Breast epithelium (tissue), 4 donors: Measurements from ENCODE around the gene BAG5. TPM values are rescaled to one million over a fixed set of nuclear protein-coding genes. Genes with fewer than 3 reads are reported as not detected.

Experiments
- DNase-seq, 2 donors: peaks; one replicate each; pipeline ENCODE4 v3.0.0-alpha.2; 2019; ENCODE audit warnings: low spot score in 2 of 2
- H3K27ac ChIP-seq, 2 donors: fragments of 200-600 bp; sonication (generic) in 1 of 2; one replicate each; pipeline ENCODE4 v1.5.1; 2016 to 2019; ENCODE audit warnings: mild to moderate bottlenecking in 1 of 2
- H3K27me3 ChIP-seq, 2 donors: fragments of 200-600 bp; sonication (generic) in 1 of 2; one replicate each; pipeline versions ENCODE4 v1.5.1 to v1.6.0; 2017 to 2019; ENCODE audit warnings: control low read depth in 1 of 2, mild to moderate bottlenecking in 1 of 2
- H3K36me3 ChIP-seq: fragments of 200-600 bp; one replicate; pipeline ENCODE4 v1.5.1; 2019
- H3K4me1 ChIP-seq, 2 donors: fragments of 200-600 bp; sonication (generic); one replicate each; pipeline ENCODE4 v1.5.1; 2016 to 2019; ENCODE audit warnings: control low read depth in 1 of 2
- H3K4me3 ChIP-seq, 3 donors: fragments of 200-600 bp; sonication (generic); 1 replicate in 2 of 3; 2 replicates in 1 of 3; pipeline ENCODE4 v1.5.1; 2016 to 2019; ENCODE audit warnings: mild to moderate bottlenecking in 3 of 3, moderate library complexity in 2 of 3
- H3K9me3 ChIP-seq, 2 donors: fragments of 200-600 bp; sonication (generic) in 1 of 2; one replicate each; pipeline ENCODE4 v1.5.1; 2016 to 2019; ENCODE audit warnings: control low read depth in 1 of 2
- CTCF ChIP-seq, 3 donors: fragments of 450-650 bp; IDR thresholded peaks; one replicate each; pipeline ENCODE4 v1.5.1; 2016 to 2017; ENCODE audit warnings: antibody characterized with exemption in 3 of 3, mild to moderate bottlenecking in 3 of 3, moderate library complexity in 3 of 3
- POLR2A ChIP-seq: fragments of 450-650 bp; IDR thresholded peaks from one replicate; pipeline ENCODE4 v1.6.1; 2016; ENCODE audit warnings: antibody characterized with exemption, mild to moderate bottlenecking, moderate library complexity
- POLR2AphosphoS5 ChIP-seq, 3 donors: sonication (generic); formaldehyde crosslinking; IDR thresholded peaks; one replicate each; pipeline ENCODE4 v1.6.1; 2017; ENCODE audit warnings: antibody characterized with exemption in 3 of 3
- intact Hi-C: fragments of 100-400 bp; cut with DNase I; formaldehyde crosslinking; loops from one replicate; pipeline ENCODE4 v1.15.1; 2023; ENCODE audit warnings: low total_unique reads
- total RNA-seq, 3 donors: library from RNA; depleted of rRNA; stranded (reverse); fragments of >200 nt; gene quantifications; one replicate each; pipeline ENCODE4 v1.1.0, GENCODE V29; 2016

BAG5 gene
- total RNA-seq, 3 donors from 2014 or later: 29.5 to 45.4 (median 38.5) TPM

- Histone ChIP-seq H3K27me3 (no peaks in the 10 kb centered on the region), H3K4me1 (peaks cover 3 to 25% of the 10 kb centered on the region in 2 donors), H3K9me3 (no peaks in the 10 kb centered on the region), H3K27ac (peak overlapping the region; percentile 93 to 94), H3K4me3 (peak overlapping the region; percentile 93 to 97 (median 97)), H3K36me3 (no peaks in the 10 kb centered on the region)
- DNase-seq: no peak
- intact Hi-C loops: no loop called here
- TF ChIP-seq CTCF (IDR thresholded peaks at IDR 0.05): no peak
- no peak for TF ChIP-seq POLR2A
- TF ChIP-seq POLR2AphosphoS5 (IDR thresholded peaks at IDR 0.05): no peak
These were observed 32.8 kb downstream of the BAG5 start for GRCh38 chr14:103529383-103530365.

- peak; percentile 85 to 90 for DNase-seq
- H3K36me3 ChIP-seq: no peaks in the 10 kb centered on the region
- peak in 2 of 3 donors; percentile 24 to 68 for TF ChIP-seq POLR2AphosphoS5 (IDR thresholded peaks at IDR 0.05)
- TF ChIP-seq POLR2A: no peak
These were observed 33.7 kb downstream of the BAG5 start, which contains the start of gene TRMT61A for GRCh38 chr14:103528587-103529382. Gene TRMT61A (plus strand): TSS chr14:103529196. CDS start chr14:103529979, 783 bp downstream.

GRCh38 chr14:103528146-103528586 lies 34.3 kb downstream of the BAG5 start:
- Histone ChIP-seq H3K36me3 (no peaks in the 10 kb centered on the region), H3K27me3 (no peaks in the 10 kb centered on the region), H3K4me1 (peaks cover 3 to 26% of the 10 kb centered on the region in 2 donors), H3K9me3 (no peaks in the 10 kb centered on the region), H3K4me3 (peak overlapping the region; percentile 93 to 97 (median 97)), H3K27ac (peak overlapping the region; percentile 93 to 94)
- TF ChIP-seq CTCF (IDR thresholded peaks at IDR 0.05) (no peak), POLR2AphosphoS5 (IDR thresholded peaks at IDR 0.05) (no peak), POLR2A (no peak)
- DNase-seq: no peak
- intact Hi-C loops: no loop called here

More at GRCh38 chr14:103528587-103529382, 33.7 kb downstream of the BAG5 start, which contains the start of gene TRMT61A:
- peak within 1 kb of the TSS; percentile 93 to 97 (median 97) for H3K4me3 ChIP-seq
- peaks cover 3 to 25% of the 10 kb centered on the region in 2 donors for H3K4me1 ChIP-seq
- no peaks in the 10 kb centered on the region for H3K9me3 ChIP-seq
- peak within 1 kb of the TSS; percentile 93 to 94 for H3K27ac ChIP-seq
- H3K27me3 ChIP-seq: no peaks in the 10 kb centered on the region
- intact Hi-C loops: no loop called here

- H3K4me3 ChIP-seq: peak overlapping the region in 2 of 3 donors; percentile 93 to 97
- DNase-seq: no peak
- H3K27me3 ChIP-seq: no peaks in the 10 kb centered on the region
- intact Hi-C loops: no loop called here
- TF ChIP-seq POLR2A: no peak
- TF ChIP-seq CTCF (IDR thresholded peaks at IDR 0.05): no peak
- no peak for TF ChIP-seq POLR2AphosphoS5 (IDR thresholded peaks at IDR 0.05)
- peak overlapping the region; percentile 93 to 94 for H3K27ac ChIP-seq
- no peaks in the 10 kb centered on the region for H3K9me3 ChIP-seq
- no peaks in the 10 kb centered on the region for H3K36me3 ChIP-seq
- H3K4me1 ChIP-seq: peaks cover 3 to 30% of the 10 kb centered on the region in 2 donors
These were observed 34.9 kb downstream of the BAG5 start for GRCh38 chr14:103527408-103528145.

- intact Hi-C loops: no loop called here
- Histone ChIP-seq H3K4me3 (no peak overlapping the region), H3K27ac (peak overlapping the region in 1 of 2 donors; percentile 93), H3K4me1 (peaks cover 3 to 30% of the 10 kb centered on the region in 2 donors), H3K9me3 (no peaks in the 10 kb centered on the region), H3K36me3 (no peaks in the 10 kb centered on the region), H3K27me3 (no peaks in the 10 kb centered on the region)
- TF ChIP-seq CTCF (IDR thresholded peaks at IDR 0.05) (no peak), POLR2AphosphoS5 (IDR thresholded peaks at IDR 0.05) (no peak), POLR2A (no peak)
- DNase-seq: no peak
These were observed 35.6 kb downstream of the BAG5 start for GRCh38 chr14:103526914-103527248.
